Neutrophil (primary cell): Measurements from ENCODE around the gene ACOT13.
"Not testable (repeated sequence)": the region's sequence is repeated elsewhere in the genome, so short reads cannot be mapped to it uniquely, and the experiment has no call there.

ENCODE experiments used
- H3K27ac ChIP-seq: fragments of 200-600 bp; sonication (generic); 2 replicates; pipeline ENCODE4 v1.5.1; 2016; ENCODE audit warnings: mild to moderate bottlenecking, moderate library complexity
- H3K27me3 ChIP-seq: fragments of 200-600 bp; sonication (generic); 2 replicates; pipeline ENCODE4 v1.6.0; 2016; ENCODE audit warnings: mild to moderate bottlenecking
- H3K36me3 ChIP-seq: fragments of 200-600 bp; sonication (generic); 2 replicates; pipeline ENCODE4 v1.5.1; 2017
- H3K4me1 ChIP-seq, 2 experiments: fragments of 200-600 bp in 1 of 2; sonication (generic) in 1 of 2; 1 replicate in 1 of 2; 2 replicates in 1 of 2; pipeline versions ENCODE4 v1.5.1 to v1.6.1; 2013 to 2016; ENCODE audit warnings: low read depth in 1 of 2, low read length in 1 of 2, mild to moderate bottlenecking in 1 of 2, moderate library complexity in 1 of 2; ENCODE audit not compliant: control insufficient read depth in 1 of 2, insufficient read depth in 1 of 2
- H3K4me3 ChIP-seq, 2 experiments: fragments of 200-600 bp in 1 of 2; sonication (generic) in 1 of 2; 1 replicate in 1 of 2; 2 replicates in 1 of 2; pipeline ENCODE4 v1.5.1; 2013 to 2016; ENCODE audit warnings: low read depth in 1 of 2, low read length in 1 of 2, mild to moderate bottlenecking in 1 of 2, moderate library complexity in 1 of 2
- H3K9me3 ChIP-seq: fragments of 200-600 bp; sonication (generic); 2 replicates; pipeline ENCODE4 v1.5.1; 2016
- CTCF ChIP-seq: fragments of 200-600 bp; sonication (generic); IDR thresholded peaks from 2 replicates; pipeline ENCODE4 v1.5.1; 2016; ENCODE audit warnings: antibody characterized with exemption

ACOT13 gene

GRCh38 chr6:24655215-24655614, 11.7 kb upstream of the ACOT13 start:
- Histone ChIP-seq H3K36me3 (peaks cover 65% of the 10 kb centered on the region), H3K27ac (peak overlapping the region; percentile 73), H3K4me1 (peaks cover 29 to 32% of the 10 kb centered on the region in 2 experiments), H3K9me3 (no peaks in the 10 kb centered on the region), H3K4me3 (no peak overlapping the region), H3K27me3 (no peaks in the 10 kb centered on the region)
- no peak for TF ChIP-seq CTCF

GRCh38 chr6:24658573-24659560, 8.0 kb upstream of the ACOT13 start:
- Histone ChIP-seq H3K36me3 (peaks cover 53% of the 10 kb centered on the region), H3K4me1 (peaks cover 38% of the 10 kb centered on the region in 2 experiments), H3K9me3 (no peaks in the 10 kb centered on the region), H3K27me3 (no peaks in the 10 kb centered on the region), H3K4me3 (peak overlapping the region; percentile 26 to 30), H3K27ac (peak overlapping the region; percentile 97)
- TF ChIP-seq CTCF = no peak

GRCh38 chr6:24659561-24659960, 7.3 kb upstream of the ACOT13 start:
- no peak for TF ChIP-seq CTCF
- no peaks in the 10 kb centered on the region for H3K9me3 ChIP-seq
- H3K4me1 ChIP-seq = peaks cover 44 to 45% of the 10 kb centered on the region in 2 experiments
- no peaks in the 10 kb centered on the region for H3K27me3 ChIP-seq
- peak overlapping the region; percentile 26 to 30 for H3K4me3 ChIP-seq
- peaks cover 53% of the 10 kb centered on the region for H3K36me3 ChIP-seq
- H3K27ac ChIP-seq = peak overlapping the region; percentile 97

GRCh38 chr6:24660105-24660504, 6.8 kb upstream of the ACOT13 start:
- TF ChIP-seq CTCF = no peak
- no peaks in the 10 kb centered on the region for H3K9me3 ChIP-seq
- H3K4me3 ChIP-seq = peak overlapping the region in 1 of 2 experiments; percentile 26
- peak overlapping the region; percentile 97 for H3K27ac ChIP-seq
- no peaks in the 10 kb centered on the region for H3K27me3 ChIP-seq
- H3K36me3 ChIP-seq = peaks cover 53% of the 10 kb centered on the region
- peaks cover 48 to 51% of the 10 kb centered on the region in 2 experiments for H3K4me1 ChIP-seq

GRCh38 chr6:24661759-24662158, 5.1 kb upstream of the ACOT13 start:
- H3K9me3 ChIP-seq, H3K4me3 ChIP-seq, H3K27me3 ChIP-seq: not testable (repeated sequence)
- Histone ChIP-seq H3K36me3 (peaks cover 45% of the 10 kb centered on the region), H3K27ac (peak overlapping the region; percentile 97), H3K4me1 (peaks cover 54 to 65% of the 10 kb centered on the region in 2 experiments)

GRCh38 chr6:24662236-24662635, 4.6 kb upstream of the ACOT13 start:
- H3K4me3 ChIP-seq = no peak overlapping the region
- H3K4me1 ChIP-seq = peaks cover 54 to 63% of the 10 kb centered on the region in 2 experiments
- peak overlapping the region; percentile 97 for H3K27ac ChIP-seq
- TF ChIP-seq CTCF = no peak
- no peaks in the 10 kb centered on the region for H3K9me3 ChIP-seq
- H3K36me3 ChIP-seq = peaks cover 41% of the 10 kb centered on the region
- H3K27me3 ChIP-seq = no peaks in the 10 kb centered on the region
